Stimulated activated CD8-positive, alpha-beta memory T cell treated with anti-CD3 and anti-CD28 coated beads, Interleukin-2, amount 100 ng/mL, for 48 hours (primary cell): ENCODE data around the gene GUK1.
"Not testable (repeated sequence)": the region's sequence is repeated elsewhere in the genome, so short reads cannot be mapped to it uniquely, and the experiment has no call there.

ENCODE experiments used
- DNase-seq, 2 donors: peaks; one replicate each; pipeline ENCODE4 v3.0.0-alpha.2; 2020; ENCODE audit warnings: low read depth in 2 of 2

Gene GUK1

GRCh38 chr1:228176461-228177182 lies 36.5 kb downstream of the GUK1 start:
- DNase-seq = no peak

- DNase-seq = no peak
Observed at GRCh38 chr1:228177183-228177475, 37.0 kb downstream of the GUK1 start.

GRCh38 chr1:228177721-228178710 lies 37.9 kb downstream of the GUK1 start:
- no peak for DNase-seq

GRCh38 chr1:228178737-228179684 lies 38.9 kb downstream of the GUK1 start:
- DNase-seq = no peak

- DNase-seq = no peak
Observed at GRCh38 chr1:228180271-228180958, 40.3 kb downstream of the GUK1 start.

GRCh38 chr1:228180959-228181644 lies 41.0 kb downstream of the GUK1 start:
- DNase-seq = no peak

GRCh38 chr1:228181645-228182034 lies 41.6 kb downstream of the GUK1 start:
- DNase-seq = no peak

- no peak for DNase-seq
Observed at GRCh38 chr1:228182296-228183030, 42.4 kb downstream of the GUK1 start.

GRCh38 chr1:228184152-228184551 lies 44.1 kb downstream of the GUK1 start:
- DNase-seq = no peak

GRCh38 chr1:228185641-228185965 lies 45.5 kb downstream of the GUK1 start:
- no peak for DNase-seq

GRCh38 chr1:228188249-228188648 lies 48.2 kb downstream of the GUK1 start:
- not testable (repeated sequence) for DNase-seq

GRCh38 chr1:228190182-228190581 lies 50.1 kb downstream of the GUK1 start:
- no peak for DNase-seq

- DNase-seq = no peak
Observed at GRCh38 chr1:228190778-228191177, 50.7 kb downstream of the GUK1 start.

GRCh38 chr1:228194436-228194835 lies 54.4 kb downstream of the GUK1 start:
- DNase-seq = no peak

- DNase-seq = no peak
Observed at GRCh38 chr1:228194921-228195812, 55.1 kb downstream of the GUK1 start.

GRCh38 chr1:228197555-228198147 lies 57.6 kb downstream of the GUK1 start:
- DNase-seq = no peak
